GM12874 (cell line): Measurements from ENCODE around the gene LEKR1.

Source experiments
- TF ChIP-seq, protein P1 (sequence below): IDR thresholded peaks from 2 replicates; pipeline ENCODE4 v1.5.1; 2011; ENCODE audit warnings: low read depth, mild to moderate bottlenecking, control low read depth, low read length, moderate library complexity; ENCODE audit not compliant: insufficient read depth

The LEKR1 gene

DNA sequence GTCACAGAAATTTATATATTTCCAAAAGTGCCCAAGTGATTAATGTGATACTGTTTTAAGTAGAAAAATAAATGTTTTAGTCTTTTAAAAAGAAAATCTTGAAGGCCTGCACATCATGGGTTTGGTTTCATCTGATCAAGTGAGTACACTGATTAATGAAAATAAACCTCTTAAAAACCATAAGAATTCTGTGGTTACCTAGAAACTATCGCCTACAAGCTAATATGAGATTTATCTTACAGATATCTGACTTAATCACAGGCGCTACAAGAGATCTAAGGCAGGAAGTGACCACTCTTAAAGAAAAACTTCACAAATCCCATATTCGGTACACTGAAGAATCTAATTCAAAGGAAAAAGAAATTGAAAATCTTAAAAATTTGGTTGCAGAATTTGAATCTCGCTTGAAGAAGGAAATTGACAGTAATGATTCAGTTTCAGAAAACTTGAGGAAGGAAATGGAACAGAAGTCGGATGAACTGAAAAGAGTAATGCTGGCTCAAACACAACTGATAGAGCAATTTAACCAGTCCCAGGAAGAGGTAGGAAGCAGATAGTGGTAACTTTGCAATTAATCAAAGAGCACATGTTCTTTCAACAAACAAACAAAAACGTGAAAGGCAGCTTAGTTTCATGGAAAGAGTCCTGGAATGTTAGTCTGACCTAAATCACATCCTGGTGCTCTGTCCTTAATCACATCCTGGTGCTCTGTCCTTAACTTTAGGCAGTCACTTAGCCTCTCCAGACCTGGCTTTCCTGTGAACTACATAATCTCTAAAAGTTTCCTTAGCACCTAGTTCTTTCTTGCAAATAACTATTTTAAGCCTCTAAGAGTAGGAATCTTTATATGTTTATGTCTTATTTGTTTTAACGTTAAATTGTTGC, 201.9 kb downstream of the LEKR1 start:
- TF ChIP-seq, protein P1, sequence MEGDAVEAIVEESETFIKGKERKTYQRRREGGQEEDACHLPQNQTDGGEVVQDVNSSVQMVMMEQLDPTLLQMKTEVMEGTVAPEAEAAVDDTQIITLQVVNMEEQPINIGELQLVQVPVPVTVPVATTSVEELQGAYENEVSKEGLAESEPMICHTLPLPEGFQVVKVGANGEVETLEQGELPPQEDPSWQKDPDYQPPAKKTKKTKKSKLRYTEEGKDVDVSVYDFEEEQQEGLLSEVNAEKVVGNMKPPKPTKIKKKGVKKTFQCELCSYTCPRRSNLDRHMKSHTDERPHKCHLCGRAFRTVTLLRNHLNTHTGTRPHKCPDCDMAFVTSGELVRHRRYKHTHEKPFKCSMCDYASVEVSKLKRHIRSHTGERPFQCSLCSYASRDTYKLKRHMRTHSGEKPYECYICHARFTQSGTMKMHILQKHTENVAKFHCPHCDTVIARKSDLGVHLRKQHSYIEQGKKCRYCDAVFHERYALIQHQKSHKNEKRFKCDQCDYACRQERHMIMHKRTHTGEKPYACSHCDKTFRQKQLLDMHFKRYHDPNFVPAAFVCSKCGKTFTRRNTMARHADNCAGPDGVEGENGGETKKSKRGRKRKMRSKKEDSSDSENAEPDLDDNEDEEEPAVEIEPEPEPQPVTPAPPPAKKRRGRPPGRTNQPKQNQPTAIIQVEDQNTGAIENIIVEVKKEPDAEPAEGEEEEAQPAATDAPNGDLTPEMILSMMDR: no peak

DNA sequence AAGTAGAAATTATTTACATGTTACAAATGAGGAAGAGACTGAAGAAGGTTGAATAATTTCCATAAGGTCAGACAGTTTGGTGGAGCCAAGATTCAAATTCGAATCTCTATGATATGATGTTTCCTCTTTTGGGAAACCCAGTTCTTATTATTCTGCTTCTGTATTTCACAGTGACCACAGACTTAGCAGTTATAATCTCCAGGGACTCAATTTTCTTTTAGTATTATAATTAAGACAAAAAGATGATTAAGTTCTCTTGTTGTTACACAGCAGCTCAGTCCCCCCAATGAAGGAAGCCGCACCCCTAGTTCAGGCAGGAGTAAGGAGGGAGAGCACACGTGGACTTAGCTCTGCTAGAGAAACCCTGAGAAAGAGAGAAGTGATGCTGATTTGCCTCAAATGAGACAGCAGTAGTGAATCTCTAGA, 203.2 kb downstream of the LEKR1 start:
- TF ChIP-seq, protein P1: no peak

DNA sequence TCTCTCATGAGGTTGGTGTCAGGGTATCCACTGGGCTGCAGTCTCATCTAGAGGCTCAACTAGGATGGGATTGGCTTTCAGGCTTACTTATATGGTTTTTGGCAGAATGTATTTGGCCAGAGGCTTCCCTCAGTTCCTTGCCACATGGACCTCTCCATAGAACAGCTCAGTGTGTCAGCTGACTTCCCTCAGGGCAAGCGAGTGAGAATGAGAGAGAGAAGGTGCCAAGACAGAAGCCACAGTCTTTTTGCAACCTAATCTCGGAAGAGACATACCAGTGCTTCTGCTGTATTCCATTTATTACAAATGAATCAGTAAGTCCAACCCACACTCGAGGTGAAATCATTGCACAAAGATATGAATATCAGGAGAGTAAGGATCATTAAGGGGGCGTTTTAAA, 204.6 kb downstream of the LEKR1 start:
- TF ChIP-seq, protein P1: no peak

DNA sequence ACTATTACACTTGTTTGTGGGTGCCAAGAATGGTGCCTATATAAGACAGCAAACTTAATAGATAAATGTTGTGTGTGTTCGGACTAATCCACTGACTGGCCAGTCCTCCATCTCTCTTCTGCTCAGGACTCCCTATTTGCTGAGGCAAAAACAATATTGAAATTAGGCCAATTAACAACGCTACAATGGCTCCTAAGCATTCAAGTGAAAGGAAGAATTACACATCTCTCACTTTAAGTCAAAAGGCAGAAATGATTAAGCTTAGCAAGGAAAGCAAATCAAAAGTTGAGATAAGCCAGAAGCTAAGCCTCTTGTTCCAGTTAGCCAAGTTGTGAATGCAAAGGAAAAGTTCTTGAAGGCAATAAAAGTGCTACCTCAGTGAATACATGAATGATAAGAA, 206.8 kb downstream of the LEKR1 start:
- TF ChIP-seq, protein P1: no peak

DNA sequence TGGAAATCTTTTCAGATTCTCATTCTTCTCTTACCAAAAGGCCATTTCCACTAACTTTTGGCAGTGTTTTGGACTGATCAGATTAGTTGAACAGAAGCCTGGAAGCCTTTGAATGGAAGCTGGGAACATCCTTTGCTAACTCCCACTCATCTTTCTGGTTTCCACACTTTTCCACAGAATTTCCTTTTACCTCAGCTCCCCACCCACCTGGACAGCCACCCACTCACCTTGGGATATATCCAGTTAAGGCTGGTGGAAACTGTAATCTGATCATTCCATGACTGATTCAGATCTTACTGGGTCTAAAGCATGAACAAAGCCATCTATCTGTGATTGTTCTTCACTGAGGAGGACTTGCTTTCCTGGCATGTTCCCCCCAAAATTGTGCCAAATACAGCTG, 214.3 kb downstream of the LEKR1 start:
- TF ChIP-seq, protein P1: no peak

DNA sequence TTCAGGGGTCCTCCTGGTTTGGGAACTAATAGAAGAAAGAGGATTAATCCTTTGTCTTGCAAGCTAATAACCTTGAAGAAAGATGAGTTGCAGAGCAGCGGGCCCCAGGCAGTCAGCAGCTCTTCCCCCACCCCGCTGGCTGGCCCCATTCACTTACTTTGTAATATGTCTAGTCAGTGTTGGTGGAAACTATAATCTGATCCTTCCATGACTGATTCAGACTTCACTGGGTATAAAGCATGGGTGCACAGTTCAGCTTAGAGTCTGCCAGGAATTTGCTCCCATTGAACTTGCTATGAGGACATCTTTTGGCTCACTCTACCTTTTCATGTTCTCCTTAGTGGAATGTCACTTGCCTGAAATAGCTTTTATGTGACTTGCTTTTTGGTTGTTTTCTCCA, 216.1 kb downstream of the LEKR1 start:
- TF ChIP-seq, protein P1: no peak

GRCh38 chr3:157043771-157044170, 217.6 kb downstream of the LEKR1 start:
- TF ChIP-seq, protein P1: no peak
